Measurements from ENCODE around the gene ZDHHC13.

ZDHHC13 gene

DNA sequence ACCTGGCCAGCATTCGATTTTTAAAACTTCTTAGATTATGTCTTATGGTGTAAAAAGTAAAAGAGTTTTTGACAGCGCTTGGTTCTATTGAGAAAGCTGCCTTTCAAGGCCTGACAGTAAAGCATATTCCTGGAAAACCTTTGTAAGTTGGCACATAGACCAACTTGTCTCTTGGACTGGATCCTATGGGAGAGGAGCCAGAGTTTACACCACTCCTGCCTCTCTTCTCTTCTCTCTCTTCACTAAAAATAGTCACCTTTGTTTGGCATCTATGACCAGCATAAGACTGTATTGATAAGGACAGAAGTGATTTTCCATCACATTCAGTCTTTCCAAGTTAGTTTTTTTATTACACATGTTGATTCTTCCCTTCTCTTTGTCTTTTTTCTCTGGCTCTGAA is 51.1 kb downstream of the ZDHHC13 start:
- no peak for ATAC-seq
- no peak for TF ChIP-seq ZFP30 (CRISPR knock-in tag; IDR thresholded peaks at IDR 0.05)
- no peak for TF ChIP-seq TCF4 (CRISPR knock-in tag; IDR thresholded peaks at IDR 0.05; ENCODE audit: borderline replicate concordance)
- no peak for TF ChIP-seq GLIS3 (CRISPR knock-in tag; IDR thresholded peaks at IDR 0.05)
- TF ChIP-seq, protein P1, sequence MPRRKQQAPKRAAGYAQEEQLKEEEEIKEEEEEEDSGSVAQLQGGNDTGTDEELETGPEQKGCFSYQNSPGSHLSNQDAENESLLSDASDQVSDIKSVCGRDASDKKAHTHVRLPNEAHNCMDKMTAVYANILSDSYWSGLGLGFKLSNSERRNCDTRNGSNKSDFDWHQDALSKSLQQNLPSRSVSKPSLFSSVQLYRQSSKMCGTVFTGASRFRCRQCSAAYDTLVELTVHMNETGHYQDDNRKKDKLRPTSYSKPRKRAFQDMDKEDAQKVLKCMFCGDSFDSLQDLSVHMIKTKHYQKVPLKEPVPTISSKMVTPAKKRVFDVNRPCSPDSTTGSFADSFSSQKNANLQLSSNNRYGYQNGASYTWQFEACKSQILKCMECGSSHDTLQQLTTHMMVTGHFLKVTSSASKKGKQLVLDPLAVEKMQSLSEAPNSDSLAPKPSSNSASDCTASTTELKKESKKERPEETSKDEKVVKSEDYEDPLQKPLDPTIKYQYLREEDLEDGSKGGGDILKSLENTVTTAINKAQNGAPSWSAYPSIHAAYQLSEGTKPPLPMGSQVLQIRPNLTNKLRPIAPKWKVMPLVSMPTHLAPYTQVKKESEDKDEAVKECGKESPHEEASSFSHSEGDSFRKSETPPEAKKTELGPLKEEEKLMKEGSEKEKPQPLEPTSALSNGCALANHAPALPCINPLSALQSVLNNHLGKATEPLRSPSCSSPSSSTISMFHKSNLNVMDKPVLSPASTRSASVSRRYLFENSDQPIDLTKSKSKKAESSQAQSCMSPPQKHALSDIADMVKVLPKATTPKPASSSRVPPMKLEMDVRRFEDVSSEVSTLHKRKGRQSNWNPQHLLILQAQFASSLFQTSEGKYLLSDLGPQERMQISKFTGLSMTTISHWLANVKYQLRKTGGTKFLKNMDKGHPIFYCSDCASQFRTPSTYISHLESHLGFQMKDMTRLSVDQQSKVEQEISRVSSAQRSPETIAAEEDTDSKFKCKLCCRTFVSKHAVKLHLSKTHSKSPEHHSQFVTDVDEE (CRISPR knock-in tag; IDR thresholded peaks at IDR 0.05): no peak
- TF ChIP-seq ESRRG (CRISPR knock-in tag; IDR thresholded peaks at IDR 0.05): no peak
- TF ChIP-seq ZC3H10 (CRISPR knock-in tag; IDR thresholded peaks at IDR 0.05): no peak
- TF ChIP-seq ZFP3 (CRISPR knock-in tag; IDR thresholded peaks at IDR 0.05): no peak
- no peak for TF ChIP-seq SNAI2 (CRISPR knock-in tag; IDR thresholded peaks at IDR 0.05)
- TF ChIP-seq OSR1 (CRISPR knock-in tag; IDR thresholded peaks at IDR 0.05): no peak
- no peak for TF ChIP-seq CSDC2 (CRISPR knock-in tag; IDR thresholded peaks at IDR 0.05)
- TF ChIP-seq, protein P2, sequence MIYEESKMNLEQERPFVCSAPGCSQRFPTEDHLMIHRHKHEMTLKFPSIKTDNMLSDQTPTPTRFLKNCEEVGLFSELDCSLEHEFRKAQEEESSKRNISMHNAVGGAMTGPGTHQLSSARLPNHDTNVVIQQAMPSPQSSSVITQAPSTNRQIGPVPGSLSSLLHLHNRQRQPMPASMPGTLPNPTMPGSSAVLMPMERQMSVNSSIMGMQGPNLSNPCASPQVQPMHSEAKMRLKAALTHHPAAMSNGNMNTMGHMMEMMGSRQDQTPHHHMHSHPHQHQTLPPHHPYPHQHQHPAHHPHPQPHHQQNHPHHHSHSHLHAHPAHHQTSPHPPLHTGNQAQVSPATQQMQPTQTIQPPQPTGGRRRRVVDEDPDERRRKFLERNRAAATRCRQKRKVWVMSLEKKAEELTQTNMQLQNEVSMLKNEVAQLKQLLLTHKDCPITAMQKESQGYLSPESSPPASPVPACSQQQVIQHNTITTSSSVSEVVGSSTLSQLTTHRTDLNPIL (CRISPR knock-in tag; IDR thresholded peaks at IDR 0.05; ENCODE audit: low read depth): no peak

DNA sequence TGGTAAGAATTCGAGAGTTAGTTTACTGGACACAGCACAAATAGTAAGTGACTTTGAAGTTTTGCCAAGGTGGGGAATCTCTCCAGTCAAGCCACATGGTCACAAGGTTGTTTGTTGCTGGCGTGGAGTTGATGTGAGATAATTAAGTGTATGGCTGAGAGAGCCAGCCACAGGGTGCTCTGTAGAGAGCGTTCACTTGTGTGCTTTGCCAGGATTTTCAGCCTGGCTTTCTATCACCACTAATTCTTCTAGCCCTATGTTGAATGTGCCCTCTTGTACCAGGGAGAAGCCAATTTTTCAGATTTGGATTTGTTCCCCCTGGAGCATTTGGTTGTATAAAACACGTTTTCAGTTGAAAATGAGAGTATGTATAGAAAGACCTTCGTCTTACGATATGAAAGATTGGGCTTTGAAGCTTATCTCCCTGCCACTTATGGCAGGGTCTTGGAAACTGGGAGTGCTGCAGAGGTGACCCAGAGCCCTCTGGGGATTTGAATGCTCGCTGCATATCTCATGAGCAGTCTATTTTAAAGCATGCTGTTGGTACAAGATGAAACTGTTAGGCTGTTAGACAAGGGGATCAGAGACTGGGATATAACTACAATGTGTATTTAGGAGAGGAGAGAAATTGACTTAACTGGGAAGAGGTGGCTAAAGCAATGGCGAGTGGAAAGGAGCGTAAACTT is 56.2 kb downstream of the ZDHHC13 start:
- ATAC-seq: no peak
- no peak for TF ChIP-seq ESRRG (CRISPR knock-in tag; IDR thresholded peaks at IDR 0.05)
- no peak for TF ChIP-seq ZNF565 (CRISPR knock-in tag; conservative IDR thresholded peaks at IDR 0.05; ENCODE audit: low read depth)
- TF ChIP-seq, protein P1 (CRISPR knock-in tag; IDR thresholded peaks at IDR 0.05): no peak
- TF ChIP-seq, protein P3, sequence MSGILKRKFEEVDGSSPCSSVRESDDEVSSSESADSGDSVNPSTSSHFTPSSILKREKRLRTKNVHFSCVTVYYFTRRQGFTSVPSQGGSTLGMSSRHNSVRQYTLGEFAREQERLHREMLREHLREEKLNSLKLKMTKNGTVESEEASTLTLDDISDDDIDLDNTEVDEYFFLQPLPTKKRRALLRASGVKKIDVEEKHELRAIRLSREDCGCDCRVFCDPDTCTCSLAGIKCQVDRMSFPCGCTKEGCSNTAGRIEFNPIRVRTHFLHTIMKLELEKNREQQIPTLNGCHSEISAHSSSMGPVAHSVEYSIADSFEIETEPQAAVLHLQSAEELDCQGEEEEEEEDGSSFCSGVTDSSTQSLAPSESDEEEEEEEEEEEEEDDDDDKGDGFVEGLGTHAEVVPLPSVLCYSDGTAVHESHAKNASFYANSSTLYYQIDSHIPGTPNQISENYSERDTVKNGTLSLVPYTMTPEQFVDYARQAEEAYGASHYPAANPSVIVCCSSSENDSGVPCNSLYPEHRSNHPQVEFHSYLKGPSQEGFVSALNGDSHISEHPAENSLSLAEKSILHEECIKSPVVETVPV (CRISPR knock-in tag; IDR thresholded peaks at IDR 0.05): no peak

DNA sequence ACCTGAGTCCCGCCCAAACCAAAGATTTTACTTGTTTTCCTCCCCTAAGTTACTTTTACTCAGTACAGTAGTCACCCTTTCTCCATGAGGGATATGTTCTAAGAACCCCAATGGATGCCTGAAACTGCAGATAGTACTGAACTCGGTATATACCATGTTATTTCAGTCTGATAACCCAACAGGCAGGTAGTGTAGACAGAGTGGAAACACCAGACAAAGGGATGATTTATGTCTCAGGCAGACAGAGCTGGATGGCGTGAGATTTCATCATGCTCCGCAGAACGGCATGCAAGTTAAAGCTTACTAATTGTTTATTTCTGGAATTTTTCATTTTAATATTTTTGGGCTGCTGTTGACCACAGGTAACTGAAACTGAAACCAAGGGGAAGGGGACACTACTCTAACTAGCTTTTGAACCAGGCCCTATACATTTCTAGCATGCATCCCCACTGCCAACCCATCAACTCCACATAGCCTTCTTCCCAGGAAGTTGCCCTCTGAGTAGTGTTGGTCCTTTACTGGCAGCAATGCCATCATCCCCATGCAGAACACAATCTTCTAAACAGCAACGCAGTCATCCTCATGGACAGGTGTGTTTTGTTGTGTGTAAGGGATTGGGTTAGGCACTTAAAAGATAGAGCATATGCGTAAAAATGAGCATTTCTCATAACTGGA is 57.1 kb downstream of the ZDHHC13 start:
- no peak for ATAC-seq
- TF ChIP-seq PPARA (CRISPR knock-in tag; IDR thresholded peaks at IDR 0.05; ENCODE audit: borderline replicate concordance) (no peak), ZFP30 (CRISPR knock-in tag; IDR thresholded peaks at IDR 0.05) (no peak), ARNTL (CRISPR knock-in tag; IDR thresholded peaks at IDR 0.05; ENCODE audit: borderline replicate concordance, low read depth) (no peak), CSDC2 (CRISPR knock-in tag; IDR thresholded peaks at IDR 0.05) (no peak), ZFP3 (CRISPR knock-in tag; IDR thresholded peaks at IDR 0.05) (no peak), GLIS3 (CRISPR knock-in tag; IDR thresholded peaks at IDR 0.05) (no peak), SNAI2 (CRISPR knock-in tag; IDR thresholded peaks at IDR 0.05) (no peak), RARB (CRISPR knock-in tag; IDR thresholded peaks at IDR 0.05) (no peak), TCF4 (CRISPR knock-in tag; IDR thresholded peaks at IDR 0.05; ENCODE audit: borderline replicate concordance) (no peak), OSR1 (CRISPR knock-in tag; IDR thresholded peaks at IDR 0.05) (no peak), TOX (CRISPR knock-in tag; IDR thresholded peaks at IDR 0.05; ENCODE audit: borderline replicate concordance) (no peak), ZC3H10 (CRISPR knock-in tag; IDR thresholded peaks at IDR 0.05) (no peak), BACH2 (CRISPR knock-in tag; IDR thresholded peaks at IDR 0.05; ENCODE audit: borderline replicate concordance) (no peak), ZNF70 (CRISPR knock-in tag; IDR thresholded peaks at IDR 0.05) (no peak)
- TF ChIP-seq, protein P2 (CRISPR knock-in tag; IDR thresholded peaks at IDR 0.05; ENCODE audit: low read depth): no peak
- TF ChIP-seq, protein P1 (CRISPR knock-in tag; IDR thresholded peaks at IDR 0.05): no peak
- TF ChIP-seq, protein P4, sequence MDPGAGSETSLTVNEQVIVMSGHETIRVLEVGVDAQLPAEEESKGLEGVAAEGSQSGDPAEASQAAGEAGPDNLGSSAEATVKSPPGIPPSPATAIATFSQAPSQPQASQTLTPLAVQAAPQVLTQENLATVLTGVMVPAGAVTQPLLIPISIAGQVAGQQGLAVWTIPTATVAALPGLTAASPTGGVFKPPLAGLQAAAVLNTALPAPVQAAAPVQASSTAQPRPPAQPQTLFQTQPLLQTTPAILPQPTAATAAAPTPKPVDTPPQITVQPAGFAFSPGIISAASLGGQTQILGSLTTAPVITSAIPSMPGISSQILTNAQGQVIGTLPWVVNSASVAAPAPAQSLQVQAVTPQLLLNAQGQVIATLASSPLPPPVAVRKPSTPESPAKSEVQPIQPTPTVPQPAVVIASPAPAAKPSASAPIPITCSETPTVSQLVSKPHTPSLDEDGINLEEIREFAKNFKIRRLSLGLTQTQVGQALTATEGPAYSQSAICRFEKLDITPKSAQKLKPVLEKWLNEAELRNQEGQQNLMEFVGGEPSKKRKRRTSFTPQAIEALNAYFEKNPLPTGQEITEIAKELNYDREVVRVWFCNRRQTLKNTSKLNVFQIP (CRISPR knock-in tag; IDR thresholded peaks at IDR 0.05; ENCODE audit: borderline replicate concordance, low read depth): no peak
